Measurements from ENCODE around the gene SHC1.
A peak's percentile ranks its signal among the peaks of the same experiment; 100 is the strongest.

The SHC1 gene

DNA sequence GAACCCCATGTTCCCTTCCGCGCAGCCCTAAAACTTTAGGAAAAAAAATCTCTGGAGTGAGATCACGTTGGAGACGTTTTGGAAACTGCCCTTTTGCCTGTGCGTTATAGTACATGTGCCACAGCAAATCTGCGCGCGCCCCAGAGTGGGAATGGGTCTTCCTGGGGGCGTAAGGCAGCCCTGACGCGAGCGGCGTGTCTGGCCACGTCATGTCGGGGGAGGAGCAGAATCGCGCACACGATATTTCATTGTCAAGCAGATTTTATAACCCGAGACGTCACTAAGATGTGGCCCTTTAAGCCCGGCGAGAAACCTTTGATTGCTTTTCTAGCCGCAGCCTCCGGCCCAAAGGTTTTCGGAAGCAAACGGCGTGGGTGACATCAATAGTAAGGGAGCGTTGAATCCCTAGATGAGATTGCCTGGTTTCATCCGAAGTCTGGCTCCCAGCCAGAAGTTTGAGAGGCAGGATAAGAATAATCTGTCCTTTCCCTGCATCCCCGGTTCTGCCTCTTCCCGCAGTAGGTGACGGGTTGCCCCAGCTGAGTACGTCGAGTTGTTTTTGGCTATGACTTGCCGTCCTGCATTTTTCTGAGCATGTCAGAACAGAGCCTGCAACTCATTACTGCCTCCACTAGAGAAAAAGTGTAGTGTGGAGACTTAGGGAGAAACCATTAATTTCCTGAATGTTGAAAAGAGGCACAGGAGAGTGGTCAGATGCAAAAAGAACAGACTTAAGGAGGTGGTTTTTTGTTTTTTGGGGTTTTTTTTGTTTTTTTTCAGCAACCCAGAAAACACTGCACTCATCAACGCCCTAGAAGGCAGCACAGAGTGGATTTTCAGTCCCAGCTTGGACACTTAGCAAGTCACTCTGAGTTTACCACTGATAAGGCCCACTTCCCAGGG, 33.2 kb downstream of the SHC1 start:
- peak; percentile 86 for DNase-seq

DNA sequence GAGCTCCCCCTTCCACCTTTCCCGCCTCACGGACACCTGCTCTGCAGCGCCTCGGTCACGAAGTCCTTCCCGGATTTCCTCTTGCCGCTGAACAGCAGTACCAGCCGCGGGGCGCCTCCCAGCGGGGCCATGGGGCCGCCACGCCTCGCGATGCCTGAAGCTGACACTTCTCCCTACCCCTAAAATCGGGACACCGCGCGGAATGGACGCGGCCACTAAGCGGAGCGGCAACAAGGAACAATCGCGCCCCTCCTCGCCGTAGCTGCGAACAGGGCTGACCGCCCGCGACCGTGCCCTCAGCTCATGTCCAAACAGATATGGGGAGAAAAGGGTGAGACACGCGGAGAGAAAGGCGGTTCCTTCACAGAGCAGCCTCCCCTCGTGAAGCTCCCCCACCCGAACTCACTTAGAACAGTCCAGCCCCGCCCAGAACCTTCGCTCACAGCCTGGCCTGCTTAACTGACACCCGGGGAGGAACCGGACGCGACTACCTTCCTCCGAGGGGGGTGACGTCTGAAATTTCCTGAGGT, 33.9 kb downstream of the SHC1 start, which contains the start of gene PMVK:
Gene PMVK, minus strand, starts transcription at position 165 of the 530 bp plus-strand sequence. Its CDS starts 34 bp downstream, at position 131.
- peak; percentile 87 for DNase-seq

DNA sequence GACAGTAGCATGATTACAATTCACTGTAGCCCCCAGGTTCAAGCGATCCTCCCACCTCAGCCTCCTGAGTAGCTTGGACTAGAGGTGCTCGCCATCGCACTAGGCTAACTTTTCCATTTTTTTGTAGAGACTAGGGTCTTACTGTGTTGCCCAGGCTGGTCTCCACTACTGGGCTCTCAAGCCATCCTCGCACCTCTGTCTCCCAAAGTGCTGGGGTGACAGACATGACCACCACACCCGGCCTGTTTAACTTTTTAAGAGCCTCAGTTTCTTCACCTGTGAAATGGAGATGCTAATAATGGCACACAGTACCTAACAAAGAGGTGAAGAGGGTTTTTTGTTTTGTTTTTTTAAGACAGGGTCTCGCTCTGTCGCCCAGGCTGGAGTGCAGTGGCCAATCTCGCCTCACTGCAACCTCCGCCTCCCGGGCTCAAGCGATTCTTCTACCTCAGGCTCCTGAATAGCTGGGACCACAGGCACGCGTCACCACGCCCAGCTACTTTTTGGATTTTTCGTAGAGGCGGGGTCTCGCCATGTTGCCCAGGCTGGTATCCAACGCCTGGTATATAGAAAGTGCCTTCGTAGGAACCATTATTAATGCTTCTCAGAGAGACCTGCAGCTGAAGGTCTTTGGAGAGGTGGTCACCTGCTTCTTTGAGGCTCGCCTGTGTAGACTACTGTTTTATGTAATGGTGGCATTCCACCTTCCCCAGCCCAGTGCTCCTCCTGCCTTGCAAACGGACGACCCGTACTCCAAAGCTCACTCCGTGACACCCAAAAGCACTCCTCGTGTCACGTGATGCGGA, 34.6 kb downstream of the SHC1 start:
- no peak for DNase-seq

DNA sequence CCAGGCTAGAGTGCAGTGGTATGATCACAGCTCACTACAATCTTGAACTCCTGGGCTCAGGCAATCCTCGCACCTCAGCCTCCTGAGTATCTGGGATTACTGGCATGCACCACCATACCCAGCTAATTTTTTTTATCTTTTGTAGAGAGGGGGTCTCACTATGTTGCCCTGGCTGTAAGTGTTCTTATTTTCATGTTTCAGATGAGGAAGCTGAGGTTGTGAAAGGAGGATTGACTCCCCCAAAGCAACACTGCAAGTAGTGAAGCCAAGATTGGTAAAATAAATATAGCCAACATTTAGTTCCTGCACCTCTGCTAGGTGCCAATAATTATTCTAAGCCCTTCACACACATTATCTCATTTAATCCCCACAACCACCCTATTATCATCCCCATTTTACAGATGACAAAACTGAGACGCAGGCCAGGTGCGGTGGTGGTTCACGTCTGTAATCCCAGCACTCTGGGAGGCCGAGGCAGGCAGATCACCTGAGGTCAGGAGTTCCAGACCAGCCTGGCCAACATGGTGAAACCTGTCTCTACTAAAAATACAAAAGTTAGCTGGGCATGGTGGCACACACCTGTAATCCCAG, 36.1 kb downstream of the SHC1 start:
- no peak for DNase-seq

DNA sequence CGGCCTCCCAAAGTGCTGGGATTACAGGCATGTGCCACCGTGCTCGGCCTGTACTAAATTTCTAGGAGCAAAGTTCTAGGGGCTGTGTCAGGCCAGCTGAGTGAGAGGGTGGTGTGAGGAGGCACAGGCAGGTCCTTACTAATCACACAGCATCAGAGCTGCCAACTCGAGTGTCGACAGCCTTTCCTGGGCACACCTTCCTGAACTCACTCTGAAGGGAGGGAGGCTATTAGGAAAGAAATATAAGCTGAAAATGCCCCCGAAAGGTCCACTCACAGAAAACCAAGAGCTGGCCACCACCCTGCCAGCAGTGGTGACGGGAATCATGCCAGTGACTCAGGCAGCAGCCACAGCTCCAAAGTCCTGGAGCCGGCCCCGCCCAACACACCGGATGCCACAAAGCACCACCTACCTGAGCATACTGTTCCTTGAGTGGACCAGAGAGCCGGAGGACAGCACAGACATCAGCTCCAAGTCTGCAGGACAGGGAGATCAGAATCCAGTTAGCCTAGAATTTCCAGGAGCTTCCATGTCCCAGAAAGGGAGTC, 38.5 kb downstream of the SHC1 start:
- DNase-seq, result no peak

DNA sequence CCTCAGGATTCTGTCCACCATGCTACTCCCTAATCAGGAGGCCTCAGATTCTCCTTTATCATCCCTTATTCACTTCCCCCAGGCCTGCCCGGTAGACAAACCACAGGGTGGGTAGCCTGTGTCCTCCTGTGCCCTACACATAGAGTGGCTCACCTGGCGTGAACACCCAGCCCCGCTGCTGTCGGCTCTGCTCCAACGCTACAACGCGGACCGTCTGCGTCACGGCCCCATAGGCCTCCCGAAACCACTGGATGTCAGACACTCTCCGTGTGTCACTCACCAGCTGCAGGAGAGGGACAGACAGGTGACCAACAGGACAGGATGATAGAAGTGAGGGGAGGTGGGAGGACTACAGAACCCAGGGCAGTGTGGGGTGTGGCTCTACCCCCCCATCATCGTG, 44.3 kb downstream of the SHC1 start:
- no peak for DNase-seq

DNA sequence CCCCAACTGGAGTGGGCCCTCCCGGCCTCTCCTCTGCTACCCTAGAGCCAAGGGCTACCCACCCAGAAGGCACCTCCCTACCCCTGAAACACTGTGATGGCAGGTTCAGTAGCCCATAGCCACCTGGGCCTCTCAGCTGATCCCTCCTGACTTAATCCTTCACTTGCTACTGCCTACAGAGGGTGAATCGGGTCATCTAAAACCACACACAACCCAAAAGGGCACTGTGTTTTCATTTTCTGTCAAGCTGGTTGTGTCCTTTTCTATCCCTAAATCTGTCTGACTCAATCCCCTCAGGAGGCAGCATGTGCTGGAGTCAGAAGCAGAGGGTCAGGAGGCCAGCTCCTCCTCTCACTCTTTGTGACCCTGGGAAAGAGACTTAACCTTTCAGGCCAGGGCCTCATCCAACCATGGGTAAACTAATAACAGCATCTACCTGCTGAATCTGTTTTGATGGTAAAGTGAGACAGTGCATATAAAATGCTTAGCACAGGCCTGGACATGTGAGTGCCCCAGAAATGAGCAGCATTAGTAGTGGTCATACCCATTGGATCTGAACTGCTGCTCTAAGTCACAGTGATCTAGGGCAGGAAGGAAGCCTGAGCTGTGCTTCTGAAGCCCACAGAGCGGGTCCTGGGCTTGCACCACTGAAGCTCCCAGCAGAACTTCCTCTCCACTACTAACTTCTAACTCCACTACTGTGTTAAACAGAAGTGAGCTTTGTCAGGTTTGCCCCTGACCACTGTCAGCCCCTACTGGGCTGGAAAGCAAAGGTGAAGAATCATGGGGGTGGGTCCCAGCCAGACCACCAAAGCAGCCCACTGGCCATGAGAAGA, 45.0 kb downstream of the SHC1 start:
- no peak for DNase-seq

DNA sequence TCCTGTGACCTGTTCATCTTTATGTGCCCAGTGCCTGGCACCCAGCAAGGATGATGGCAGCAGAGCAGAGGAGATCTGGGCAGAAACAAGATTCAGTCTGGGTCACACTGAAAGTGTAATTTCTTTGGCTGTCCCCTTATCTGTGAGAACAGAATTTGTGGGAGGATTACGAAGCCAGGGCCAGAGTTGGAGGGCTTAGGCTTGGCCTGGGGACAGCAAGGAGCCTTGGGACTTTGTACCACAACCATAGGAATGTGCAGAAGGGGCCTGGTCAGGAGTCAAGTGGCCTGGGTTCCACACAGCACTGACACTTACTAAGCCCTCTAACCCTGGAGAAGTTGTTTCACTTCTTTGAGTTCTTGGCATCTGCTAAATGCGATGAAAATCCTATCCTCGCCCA, 46.9 kb downstream of the SHC1 start:
- no peak for DNase-seq

DNA sequence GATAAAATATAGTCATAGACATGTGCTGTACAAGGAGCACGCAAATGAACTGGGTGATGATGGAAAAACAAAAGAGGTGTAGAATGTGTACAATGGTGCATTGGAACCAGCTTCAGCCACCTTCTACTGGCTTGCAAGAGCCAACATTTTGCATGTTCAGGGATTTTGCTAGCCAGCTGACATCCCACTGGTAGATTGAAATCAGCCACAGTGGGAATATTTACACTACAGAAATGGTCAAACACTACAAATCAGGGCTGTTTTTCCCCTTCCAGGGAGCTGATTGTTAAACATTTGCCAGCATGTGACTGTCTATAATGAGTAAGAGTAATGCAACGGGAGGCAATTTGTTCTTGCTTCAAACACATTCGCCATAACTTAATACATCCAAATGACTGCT, 57.3 kb downstream of the SHC1 start:
- DNase-seq, result no peak

DNA sequence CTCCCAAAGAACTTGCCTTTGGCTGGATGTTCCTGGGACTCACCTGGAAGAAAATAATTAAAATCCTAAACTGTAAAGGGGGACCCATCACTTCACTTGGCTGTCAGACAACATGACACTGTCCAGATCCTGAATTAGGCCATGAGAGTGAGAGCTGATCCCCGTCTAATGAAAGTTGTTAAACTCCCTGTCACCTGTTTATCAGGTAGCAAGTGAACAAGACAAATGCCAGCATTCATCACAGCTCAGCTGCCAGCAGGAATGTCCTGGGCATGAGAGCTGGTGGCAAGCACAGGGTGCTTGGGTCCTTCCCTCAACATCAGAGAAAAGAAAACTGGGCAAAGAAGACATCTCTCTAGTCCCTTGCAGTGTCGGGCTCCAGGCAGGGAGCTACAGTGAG, 57.8 kb downstream of the SHC1 start:
- DNase-seq, result no peak

All from T1000 (cell line).